ENCODE measurements around the gene HTD2.
"Not testable (repeated sequence)": the region's sequence is repeated elsewhere in the genome, so short reads cannot be mapped to it uniquely, and the experiment has no call there.

Gene HTD2

DNA sequence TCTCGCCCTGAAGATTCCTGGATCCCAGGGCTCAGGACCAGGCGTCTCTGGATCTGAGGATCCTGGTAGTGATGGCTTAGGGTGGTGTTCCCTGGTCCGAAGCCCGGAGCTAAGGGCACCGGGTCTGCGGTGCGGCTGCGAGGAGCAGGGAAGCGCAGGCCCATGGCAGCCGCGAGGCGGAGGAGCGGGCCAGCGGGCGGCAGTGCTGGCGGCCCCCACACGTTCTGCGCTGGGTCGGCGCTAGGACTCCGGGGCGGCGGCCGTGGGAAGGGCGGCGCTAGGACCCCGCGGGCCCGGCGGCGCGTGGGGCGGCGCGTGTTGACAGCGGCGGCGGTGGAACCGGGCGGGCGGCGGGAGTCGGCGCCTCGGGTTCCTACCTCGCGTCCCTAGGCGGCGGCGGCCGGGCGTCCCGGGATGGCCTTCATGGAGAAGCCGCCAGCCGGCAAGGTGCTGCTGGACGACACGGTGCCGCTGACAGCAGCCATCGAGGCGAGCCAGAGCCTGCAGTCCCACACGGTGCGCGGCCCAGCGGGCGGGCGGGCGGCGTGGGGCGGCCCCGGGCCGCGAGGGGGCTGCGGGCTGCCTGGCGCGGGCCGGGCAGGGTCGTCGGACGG, 26.4 kb downstream of the HTD2 start, which contains the start of gene PXK:
PXK (plus strand) TSS at position 318 of the 614 bp plus-strand sequence; CDS start at position 415, 97 bp downstream.
- DNase-seq (ENCODE audit: low read depth, low spot score): peak; percentile 60

DNA sequence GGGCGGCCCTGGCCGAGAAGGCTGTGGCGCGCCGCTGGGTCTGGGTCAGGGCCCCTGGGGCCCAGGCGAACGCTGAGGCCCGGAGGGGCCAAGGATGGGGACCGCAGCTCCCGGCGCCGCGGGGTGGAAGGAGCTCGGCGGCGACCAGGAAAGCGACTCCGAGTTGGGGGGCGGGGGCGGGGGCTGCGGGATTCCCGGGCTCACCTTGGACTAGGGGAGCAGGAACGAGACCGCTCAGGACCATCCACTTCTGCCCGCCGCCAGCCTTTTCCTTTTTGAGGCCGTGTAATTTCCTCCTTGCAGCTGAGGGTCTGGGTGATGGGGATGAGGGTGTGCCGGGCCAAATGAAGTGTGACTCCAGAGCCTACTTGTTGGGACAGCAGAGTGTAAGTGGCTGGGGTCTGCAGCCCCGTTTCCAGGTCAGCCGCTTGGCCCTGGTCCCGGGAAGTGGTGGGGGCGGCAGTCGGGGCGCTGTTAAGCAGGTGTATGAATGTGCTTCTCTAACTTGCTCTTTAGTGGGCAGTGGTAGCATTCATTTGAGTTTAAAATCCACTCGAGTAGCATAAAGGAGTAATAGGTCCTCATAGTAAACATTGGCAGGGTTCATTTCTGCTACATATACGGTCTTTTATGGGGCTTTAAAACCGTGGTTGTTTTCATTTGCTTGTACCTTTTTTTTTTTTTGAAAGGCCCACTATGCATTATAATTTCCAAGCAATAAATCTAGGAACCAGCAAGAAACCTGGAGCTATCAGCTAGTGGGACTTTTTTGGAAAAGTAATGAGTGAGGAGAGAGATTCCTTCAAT, 27.1 kb downstream of the HTD2 start:
- DNase-seq (ENCODE audit: low read depth, low spot score): no peak

DNA sequence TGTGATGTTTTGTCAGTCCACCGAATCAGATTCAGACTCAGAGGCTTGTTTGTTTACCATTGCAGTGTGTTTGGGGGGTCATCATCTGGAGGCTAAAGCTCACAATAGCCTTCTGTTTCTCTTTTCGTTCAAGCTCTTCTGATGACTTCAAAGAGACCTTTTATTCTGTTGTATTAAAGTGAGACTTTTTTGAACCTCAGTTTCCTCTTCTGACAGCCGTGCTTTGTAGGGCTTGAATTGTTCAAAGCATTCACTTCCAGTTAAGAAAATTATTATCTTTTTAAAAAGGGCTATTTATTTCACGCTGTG, 27.6 kb downstream of the HTD2 start:
- no peak for DNase-seq (ENCODE audit: low read depth, low spot score)

DNA sequence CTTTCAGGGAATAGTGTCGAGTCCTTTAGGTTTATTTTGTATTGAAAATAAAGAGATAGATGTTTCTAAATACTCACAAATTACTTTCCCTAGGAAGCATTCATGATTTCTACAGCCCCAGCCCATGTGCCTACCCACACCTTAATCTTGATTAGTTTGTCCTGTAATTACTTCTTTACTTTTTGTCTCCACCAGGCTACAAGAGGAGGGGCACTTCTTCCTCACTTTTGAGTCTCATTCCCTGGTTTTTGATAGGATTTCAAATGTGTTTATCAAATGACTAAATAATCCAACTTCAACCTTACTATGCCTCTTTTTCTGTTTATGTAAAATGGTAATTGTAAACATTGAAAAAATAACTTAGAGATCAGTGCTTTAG, 28.2 kb downstream of the HTD2 start:
- DNase-seq (ENCODE audit: low read depth, low spot score): no peak

GRCh38 chr3:58335652-58335947, 29.3 kb downstream of the HTD2 start:
- DNase-seq (ENCODE audit: low read depth, low spot score): no peak

- DNase-seq (ENCODE audit: low read depth, low spot score): no peak
These were observed 30.0 kb downstream of the HTD2 start for GRCh38 chr3:58336135-58336882.

DNA sequence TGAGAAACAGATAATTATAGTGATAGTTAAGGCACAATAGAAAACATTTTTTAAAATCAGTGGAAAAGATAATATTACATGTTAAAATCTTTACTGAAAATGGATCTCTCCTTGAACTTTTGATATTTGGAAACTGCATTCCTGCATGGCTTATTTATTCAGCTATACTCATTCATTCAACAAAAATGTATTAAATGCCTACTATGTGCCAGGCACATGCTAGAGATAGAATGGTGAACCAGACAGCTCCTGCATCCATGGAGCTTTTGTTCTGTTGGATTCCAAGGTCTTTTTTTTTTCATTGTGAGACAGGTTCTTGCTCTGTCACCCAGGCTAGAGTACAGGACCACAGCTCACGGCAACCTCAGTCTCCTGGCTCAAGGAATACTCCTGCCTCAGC, 30.9 kb downstream of the HTD2 start:
- no peak for DNase-seq (ENCODE audit: low read depth, low spot score)

DNA sequence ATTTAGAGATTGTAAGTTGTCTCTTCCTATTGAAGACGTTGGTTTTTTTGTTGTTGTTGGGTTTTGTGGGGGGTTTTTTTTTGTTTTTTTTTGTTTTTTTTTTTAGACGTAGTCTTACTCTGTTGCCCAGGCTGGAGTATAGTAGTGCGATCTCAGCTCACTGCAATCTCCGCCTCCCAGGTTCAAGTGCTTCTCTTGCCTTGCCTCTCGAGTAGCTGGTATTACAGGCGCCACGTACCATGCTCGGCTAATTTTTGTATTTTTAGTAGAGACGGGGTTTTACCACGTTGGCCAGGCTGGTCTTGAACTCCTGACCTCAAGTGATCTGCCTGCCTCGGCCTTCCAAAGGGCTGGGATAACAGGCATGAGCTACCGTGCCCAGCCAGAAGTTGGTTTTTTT, 32.8 kb downstream of the HTD2 start:
- DNase-seq (ENCODE audit: low read depth, low spot score): not testable (repeated sequence)

GRCh38 chr3:58340594-58341244, 34.4 kb downstream of the HTD2 start:
- no peak for DNase-seq (ENCODE audit: low read depth, low spot score)

- DNase-seq (ENCODE audit: low read depth, low spot score): no peak
These were observed 35.1 kb downstream of the HTD2 start for GRCh38 chr3:58341376-58341775.

DNA sequence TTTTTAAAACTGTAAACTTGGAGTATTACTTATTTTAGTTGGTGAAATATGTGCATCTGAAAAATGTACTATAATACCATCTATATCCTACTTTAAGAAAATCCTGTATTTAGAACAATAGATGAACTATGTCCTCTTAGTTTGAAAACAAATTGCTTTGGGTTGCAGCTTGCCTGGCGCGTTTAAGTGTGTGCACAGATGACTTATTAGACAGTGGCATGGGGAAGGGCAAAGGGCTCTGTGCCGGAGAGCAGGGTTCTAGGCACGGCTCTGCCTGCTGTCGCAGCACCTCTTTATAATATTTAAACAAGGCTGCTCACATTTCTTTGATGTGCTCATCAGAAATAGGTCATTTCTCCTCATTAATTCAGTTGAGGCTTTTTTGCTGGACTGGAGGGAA, 36.4 kb downstream of the HTD2 start:
- no peak for DNase-seq (ENCODE audit: low read depth, low spot score)

DNA sequence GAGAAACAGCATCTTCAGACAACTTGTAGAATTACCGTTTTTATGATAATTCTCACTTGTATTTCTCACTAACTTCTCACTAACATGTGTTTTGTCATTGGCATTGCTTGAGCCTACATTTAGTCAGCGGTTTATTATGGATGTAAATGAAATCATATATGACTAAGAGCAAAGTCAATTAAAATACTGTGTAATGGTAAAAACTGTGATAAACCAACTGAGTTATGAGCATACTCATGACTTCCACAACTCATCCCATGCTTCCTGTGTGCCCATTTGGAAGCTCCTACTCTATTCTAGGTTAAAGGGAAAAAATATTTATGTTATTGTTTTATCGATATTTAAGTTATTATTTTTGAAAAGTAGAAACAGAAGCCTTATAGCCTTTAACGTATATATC, 39.1 kb downstream of the HTD2 start:
- no peak for DNase-seq (ENCODE audit: low read depth, low spot score)

DNA sequence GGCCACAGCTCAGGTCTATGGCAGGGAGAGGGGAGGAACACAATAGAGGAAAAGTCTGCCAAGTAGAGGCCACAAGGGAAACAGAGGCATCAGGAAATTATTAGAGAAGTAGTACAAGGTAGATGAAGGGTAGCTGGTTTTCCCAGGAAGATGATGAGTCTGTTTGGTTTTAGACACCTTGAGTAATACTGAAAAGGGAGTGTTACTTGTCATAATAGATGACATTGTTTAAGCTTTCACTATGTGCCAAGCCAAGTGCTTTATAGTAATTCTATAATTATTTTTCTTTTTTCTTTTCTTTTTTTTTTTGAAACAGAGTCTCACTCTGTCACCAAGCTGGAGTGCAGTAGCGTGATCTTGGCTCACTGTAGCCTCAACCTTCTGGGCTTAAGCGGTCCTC, 40.0 kb downstream of the HTD2 start:
- DNase-seq (ENCODE audit: low read depth, low spot score): no peak

DNA sequence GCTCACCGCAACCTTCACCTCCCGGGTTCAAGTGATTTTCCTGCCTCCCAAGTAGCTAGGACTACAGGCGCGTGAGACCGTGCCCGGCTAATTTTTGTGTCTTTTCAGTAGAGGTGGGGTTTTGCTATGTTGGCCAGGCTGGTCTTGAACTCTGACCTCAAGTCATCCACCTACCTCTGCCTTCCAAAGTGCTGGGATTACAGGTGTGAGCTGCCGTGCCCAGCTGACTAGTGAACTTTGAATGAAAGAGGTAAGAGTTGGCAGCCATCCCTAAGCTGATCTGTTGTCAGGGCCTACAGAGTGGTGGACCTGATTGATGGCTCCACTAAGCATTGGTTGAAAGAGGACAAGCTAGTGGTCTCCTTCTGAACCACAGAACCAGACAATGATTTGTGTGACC, 41.7 kb downstream of the HTD2 start:
- DNase-seq (ENCODE audit: low read depth, low spot score): no peak

DNA sequence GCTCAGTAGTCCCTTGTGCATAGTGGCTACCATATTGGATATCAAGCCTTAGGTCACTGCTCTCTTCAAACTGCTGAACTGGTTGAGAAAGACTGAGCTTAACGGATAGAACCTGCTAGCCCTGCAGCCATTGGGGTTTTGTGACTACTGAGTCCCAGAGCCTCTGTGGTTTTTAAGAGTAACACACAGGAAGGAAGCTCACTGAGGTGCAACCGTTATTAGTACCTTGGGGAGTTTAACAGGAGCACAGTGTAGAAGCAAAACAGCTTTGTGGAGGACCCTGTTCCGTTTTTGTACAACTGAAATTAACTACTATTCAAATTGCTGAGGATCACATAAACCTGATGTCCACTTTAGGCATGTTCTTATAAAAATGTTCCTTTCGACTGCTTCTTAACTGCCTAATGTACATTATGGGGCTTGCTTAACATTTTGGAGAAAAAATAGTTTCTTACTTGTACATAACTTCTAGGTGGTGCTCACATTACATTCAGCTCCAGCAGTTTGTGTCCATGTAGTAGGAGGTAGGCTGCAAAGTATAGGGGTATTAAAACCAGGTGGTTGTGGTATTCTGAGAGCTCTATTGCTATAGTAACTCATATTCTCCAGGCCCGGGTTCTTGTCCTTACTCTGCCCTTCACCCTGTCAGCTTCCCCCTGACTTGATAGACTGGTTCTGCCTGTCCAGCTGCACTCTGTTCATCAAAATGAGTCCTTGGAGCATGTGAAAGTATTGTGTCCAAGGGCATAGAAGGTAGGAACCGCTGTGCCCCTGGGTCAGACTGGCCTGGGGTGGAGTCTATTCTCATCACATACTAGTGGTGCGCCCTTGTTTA, 43.7 kb downstream of the HTD2 start:
- DNase-seq (ENCODE audit: low read depth, low spot score): no peak

GRCh38 chr3:58350627-58351013, 44.3 kb downstream of the HTD2 start:
- DNase-seq (ENCODE audit: low read depth, low spot score): no peak

- DNase-seq (ENCODE audit: low read depth, low spot score): no peak
These were observed 45.6 kb downstream of the HTD2 start for GRCh38 chr3:58351920-58352319.

DNA sequence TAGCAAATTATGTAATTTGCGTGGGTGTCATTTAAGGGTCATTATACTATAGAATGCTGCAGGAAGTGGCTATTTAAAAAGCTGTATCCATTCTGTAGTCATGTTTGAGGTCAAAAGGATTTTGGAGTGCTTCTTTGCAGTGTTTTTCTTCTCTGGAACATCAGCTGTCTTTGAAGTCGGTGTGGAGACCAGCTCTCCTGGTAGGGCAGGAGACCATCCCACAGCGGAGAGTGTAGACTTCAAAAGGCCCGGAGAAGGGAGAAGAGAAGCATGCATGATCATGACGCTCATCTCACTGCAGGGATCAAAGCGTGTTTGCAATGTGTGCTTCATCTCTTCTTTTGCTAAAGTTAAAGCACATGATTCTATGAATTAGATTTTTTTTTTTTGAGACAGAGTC, 46.3 kb downstream of the HTD2 start:
- no peak for DNase-seq (ENCODE audit: low read depth, low spot score)

- DNase-seq (ENCODE audit: low read depth, low spot score): no peak
These were observed 47.6 kb downstream of the HTD2 start for GRCh38 chr3:58353722-58354553.

DNA sequence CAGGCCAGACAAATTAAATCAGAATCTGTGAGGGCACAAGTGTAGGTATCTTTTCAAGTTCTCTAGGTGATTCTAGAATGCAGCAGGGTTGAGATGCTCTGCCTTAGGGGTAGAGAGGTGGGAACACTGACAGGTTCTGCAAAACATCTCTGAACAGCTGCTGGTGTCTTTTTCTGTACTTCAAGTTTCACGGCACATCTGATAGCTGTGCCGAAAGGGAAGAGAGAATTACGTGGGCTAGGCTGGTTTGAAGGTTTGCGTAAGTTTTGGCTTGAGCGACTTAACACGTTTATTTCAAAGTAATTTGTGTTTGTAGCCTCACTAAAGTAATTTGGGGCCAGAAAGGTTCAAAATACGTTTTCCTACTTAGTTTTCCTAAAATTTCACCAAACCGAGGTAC, 48.9 kb downstream of the HTD2 start:
- no peak for DNase-seq (ENCODE audit: low read depth, low spot score)

- DNase-seq (ENCODE audit: low read depth, low spot score): no peak
These were observed 49.7 kb downstream of the HTD2 start for GRCh38 chr3:58356054-58356453.
